ENCODE data around the gene EGFLAM. TPM values are rescaled to one million over a fixed set of nuclear protein-coding genes. Genes with fewer than 3 reads are reported as not detected.

Gene EGFLAM
- total RNA-seq, 1 experiment from 2014 or later, result 1.1 TPM

GRCh38 chr5:38299585-38299984 is 41.2 kb downstream of the EGFLAM start:
- Mint-ChIP-seq H3K9me3 (peaks cover 27% of the 10 kb centered on the region), H3K4me3 (no peak overlapping the region), H3K27ac (no peak overlapping the region), H3K4me1 (peaks cover 6% of the 10 kb centered on the region; the same call in 1 of the 2 replicates), H3K36me3 (peaks cover 3% of the 10 kb centered on the region), H3K27me3 (ENCODE audit: low read depth) (no peaks in the 10 kb centered on the region)
- ATAC-seq, result no peak
- ChIA-PET POLR2A (no interaction called here), CTCF (no interaction called here)
- TF ChIP-seq ZNF416 (CRISPR knock-in tag; IDR thresholded peaks at IDR 0.05) (no peak), PRDM15 (CRISPR knock-in tag; IDR thresholded peaks at IDR 0.05) (no peak), IRF2 (CRISPR knock-in tag; IDR thresholded peaks at IDR 0.05; ENCODE audit: borderline replicate concordance, low read depth) (no peak), FOXP1 (CRISPR knock-in tag; IDR thresholded peaks at IDR 0.05; ENCODE audit: borderline replicate concordance) (no peak), JUN (CRISPR knock-in tag; IDR thresholded peaks at IDR 0.05) (no peak), NR1H2 (CRISPR knock-in tag; IDR thresholded peaks at IDR 0.05) (no peak)
- TF ChIP-seq, protein P1, sequence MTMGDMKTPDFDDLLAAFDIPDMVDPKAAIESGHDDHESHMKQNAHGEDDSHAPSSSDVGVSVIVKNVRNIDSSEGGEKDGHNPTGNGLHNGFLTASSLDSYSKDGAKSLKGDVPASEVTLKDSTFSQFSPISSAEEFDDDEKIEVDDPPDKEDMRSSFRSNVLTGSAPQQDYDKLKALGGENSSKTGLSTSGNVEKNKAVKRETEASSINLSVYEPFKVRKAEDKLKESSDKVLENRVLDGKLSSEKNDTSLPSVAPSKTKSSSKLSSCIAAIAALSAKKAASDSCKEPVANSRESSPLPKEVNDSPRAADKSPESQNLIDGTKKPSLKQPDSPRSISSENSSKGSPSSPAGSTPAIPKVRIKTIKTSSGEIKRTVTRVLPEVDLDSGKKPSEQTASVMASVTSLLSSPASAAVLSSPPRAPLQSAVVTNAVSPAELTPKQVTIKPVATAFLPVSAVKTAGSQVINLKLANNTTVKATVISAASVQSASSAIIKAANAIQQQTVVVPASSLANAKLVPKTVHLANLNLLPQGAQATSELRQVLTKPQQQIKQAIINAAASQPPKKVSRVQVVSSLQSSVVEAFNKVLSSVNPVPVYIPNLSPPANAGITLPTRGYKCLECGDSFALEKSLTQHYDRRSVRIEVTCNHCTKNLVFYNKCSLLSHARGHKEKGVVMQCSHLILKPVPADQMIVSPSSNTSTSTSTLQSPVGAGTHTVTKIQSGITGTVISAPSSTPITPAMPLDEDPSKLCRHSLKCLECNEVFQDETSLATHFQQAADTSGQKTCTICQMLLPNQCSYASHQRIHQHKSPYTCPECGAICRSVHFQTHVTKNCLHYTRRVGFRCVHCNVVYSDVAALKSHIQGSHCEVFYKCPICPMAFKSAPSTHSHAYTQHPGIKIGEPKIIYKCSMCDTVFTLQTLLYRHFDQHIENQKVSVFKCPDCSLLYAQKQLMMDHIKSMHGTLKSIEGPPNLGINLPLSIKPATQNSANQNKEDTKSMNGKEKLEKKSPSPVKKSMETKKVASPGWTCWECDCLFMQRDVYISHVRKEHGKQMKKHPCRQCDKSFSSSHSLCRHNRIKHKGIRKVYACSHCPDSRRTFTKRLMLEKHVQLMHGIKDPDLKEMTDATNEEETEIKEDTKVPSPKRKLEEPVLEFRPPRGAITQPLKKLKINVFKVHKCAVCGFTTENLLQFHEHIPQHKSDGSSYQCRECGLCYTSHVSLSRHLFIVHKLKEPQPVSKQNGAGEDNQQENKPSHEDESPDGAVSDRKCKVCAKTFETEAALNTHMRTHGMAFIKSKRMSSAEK (CRISPR knock-in tag; IDR thresholded peaks at IDR 0.05; ENCODE audit: borderline replicate concordance), result no peak
- TF ChIP-seq, protein P2, sequence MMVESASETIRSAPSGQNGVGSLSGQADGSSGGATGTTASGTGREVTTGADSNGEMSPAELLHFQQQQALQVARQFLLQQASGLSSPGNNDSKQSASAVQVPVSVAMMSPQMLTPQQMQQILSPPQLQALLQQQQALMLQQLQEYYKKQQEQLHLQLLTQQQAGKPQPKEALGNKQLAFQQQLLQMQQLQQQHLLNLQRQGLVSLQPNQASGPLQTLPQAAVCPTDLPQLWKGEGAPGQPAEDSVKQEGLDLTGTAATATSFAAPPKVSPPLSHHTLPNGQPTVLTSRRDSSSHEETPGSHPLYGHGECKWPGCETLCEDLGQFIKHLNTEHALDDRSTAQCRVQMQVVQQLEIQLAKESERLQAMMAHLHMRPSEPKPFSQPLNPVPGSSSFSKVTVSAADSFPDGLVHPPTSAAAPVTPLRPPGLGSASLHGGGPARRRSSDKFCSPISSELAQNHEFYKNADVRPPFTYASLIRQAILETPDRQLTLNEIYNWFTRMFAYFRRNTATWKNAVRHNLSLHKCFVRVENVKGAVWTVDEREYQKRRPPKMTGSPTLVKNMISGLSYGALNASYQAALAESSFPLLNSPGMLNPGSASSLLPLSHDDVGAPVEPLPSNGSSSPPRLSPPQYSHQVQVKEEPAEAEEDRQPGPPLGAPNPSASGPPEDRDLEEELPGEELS (CRISPR knock-in tag; IDR thresholded peaks at IDR 0.05), result no peak
- DNase-seq (ENCODE audit: low spot score), result no peak

DNA sequence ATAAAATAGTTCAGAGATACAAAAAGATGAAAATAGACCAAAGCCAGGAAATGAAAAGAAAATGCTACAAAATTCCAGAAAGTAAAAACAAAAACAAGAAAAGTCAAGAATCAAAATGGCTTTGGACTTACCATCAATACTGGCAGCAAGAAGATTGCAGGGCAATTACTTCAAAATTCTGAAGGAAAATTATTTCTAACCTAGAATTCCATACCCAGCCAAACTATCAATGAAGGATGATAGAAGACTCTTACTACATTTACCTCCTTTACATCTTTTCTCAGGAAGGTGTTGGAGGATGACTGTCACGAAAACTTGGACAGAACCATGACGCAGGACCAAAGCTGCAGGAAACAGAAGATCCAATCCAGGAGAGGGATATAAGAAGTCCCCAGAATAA is 46.8 kb downstream of the EGFLAM start:
- Mint-ChIP-seq H3K4me3 (no peak overlapping the region), H3K4me1 (no peaks in the 10 kb centered on the region), H3K27me3 (ENCODE audit: low read depth) (no peaks in the 10 kb centered on the region), H3K36me3 (peaks cover 12% of the 10 kb centered on the region), H3K9me3 (peaks cover 54% of the 10 kb centered on the region), H3K27ac (no peak overlapping the region)
- TF ChIP-seq SMAD4 (CRISPR knock-in tag; IDR thresholded peaks at IDR 0.05) (no peak), ZBTB21 (CRISPR knock-in tag; IDR thresholded peaks at IDR 0.05; ENCODE audit: borderline replicate concordance) (no peak), ZNF219 (CRISPR knock-in tag; IDR thresholded peaks at IDR 0.05; ENCODE audit: borderline replicate concordance) (no peak), E2F1 (CRISPR knock-in tag; IDR thresholded peaks at IDR 0.05) (no peak), NFE2L1 (CRISPR knock-in tag; IDR thresholded peaks at IDR 0.05) (no peak), MXD4 (CRISPR knock-in tag; IDR thresholded peaks at IDR 0.05; ENCODE audit: borderline replicate concordance) (no peak), NR2C2 (CRISPR knock-in tag; IDR thresholded peaks at IDR 0.05) (no peak), HMGA2 (CRISPR knock-in tag; IDR thresholded peaks at IDR 0.05) (no peak), ZNF512 (CRISPR knock-in tag; IDR thresholded peaks at IDR 0.05; ENCODE audit: borderline replicate concordance) (no peak), FOXJ3 (CRISPR knock-in tag; IDR thresholded peaks at IDR 0.05; ENCODE audit: borderline replicate concordance) (no peak), TP53 (CRISPR knock-in tag; IDR thresholded peaks at IDR 0.05) (no peak), SOX15 (CRISPR knock-in tag; IDR thresholded peaks at IDR 0.05) (no peak), MYBL2 (CRISPR knock-in tag; IDR thresholded peaks at IDR 0.05) (no peak)
- ChIA-PET POLR2A (no interaction called here), CTCF (no interaction called here)
- DNase-seq (ENCODE audit: low spot score) (no peak), ATAC-seq (no peak)
